Lung (tissue), 12 donors: ENCODE data around the gene NGF. TPM values are rescaled to one million over a fixed set of nuclear protein-coding genes. Genes with fewer than 3 reads are reported as not detected.

Experiments
- ATAC-seq: fragments of 200-7000 bp; cut with Tn5 transposase; one replicate; pipeline ENCODE4 v1.9.1; 2020; ENCODE audit warnings: moderate number of reproducible peaks; ENCODE audit not compliant: insufficient read depth, low FRiP score
- DNase-seq, 3 donors: peaks; one replicate each; pipeline ENCODE4 v3.0.0-alpha.2; 2013 to 2017
- H3K27ac ChIP-seq, 2 donors: one replicate each; pipeline ENCODE4 v1.5.1; 2013; ENCODE audit warnings: mild to moderate bottlenecking in 2 of 2, moderate library complexity in 2 of 2, control low read depth in 1 of 2, inconsistent platforms in 1 of 2, low read depth in 1 of 2, low read length in 1 of 2
- H3K27me3 ChIP-seq, 3 donors: one replicate each; pipeline ENCODE4 v1.5.1; 2013; ENCODE audit warnings: low read length in 2 of 3; ENCODE audit not compliant: control insufficient read depth in 3 of 3, insufficient read depth in 3 of 3
- H3K36me3 ChIP-seq, 4 donors: one replicate each; pipeline ENCODE4 v1.5.1; 2013; ENCODE audit warnings: low read length in 4 of 4, mild to moderate bottlenecking in 1 of 4, moderate library complexity in 1 of 4; ENCODE audit not compliant: control insufficient read depth in 4 of 4, insufficient read depth in 4 of 4
- H3K4me1 ChIP-seq, 5 donors: one replicate each; pipeline ENCODE4 v1.5.1; 2013; ENCODE audit warnings: low read length in 5 of 5, mild to moderate bottlenecking in 2 of 5, moderate library complexity in 1 of 5; ENCODE audit not compliant: control insufficient read depth in 5 of 5, insufficient read depth in 5 of 5
- H3K4me3 ChIP-seq: one replicate; pipeline ENCODE4 v1.5.1; 2013; ENCODE audit warnings: mild to moderate bottlenecking, control low read depth, moderate library complexity
- H3K9ac ChIP-seq, 2 donors: one replicate each; pipeline ENCODE4 v1.5.1; 2013; ENCODE audit warnings: low read length in 2 of 2, control low read depth in 1 of 2; ENCODE audit not compliant: insufficient read depth in 1 of 2
- H3K9me3 ChIP-seq, 4 donors: one replicate each; pipeline ENCODE4 v1.5.1; 2013; ENCODE audit warnings: low read length in 3 of 4, mild to moderate bottlenecking in 1 of 4, moderate library complexity in 1 of 4; ENCODE audit not compliant: control insufficient read depth in 4 of 4, insufficient read depth in 3 of 4
- WGBS, 2 donors: extraction: QIAGEN DNeasy Blood & Tissue Kit; methylation state at CpG; one replicate each; pipeline ENCODE4 v1.1.7; 2013; 5-methylcytosine and 5-hydroxymethylcytosine counted together
- polyA plus RNA-seq, 2 donors: library from polyadenylated mRNA; stranded (reverse); fragments of 200-250 nt; gene quantifications; one replicate each; pipeline ENCODE4 v1.2.1, GENCODE V29; 2013
- total RNA-seq, 2 donors: library from RNA; depleted of rRNA in 1 of 2; stranded (reverse); fragments of >200 nt in 1 of 2; gene quantifications; one replicate each; pipeline ENCODE4 v1.2.1, GENCODE V29; 2014 to 2021
- TF ChIP-seq, protein P1 (sequence below): IDR thresholded peaks from 2 replicates; pipeline ENCODE4 v1.5.1; 2012; ENCODE audit warnings: mild to moderate bottlenecking; ENCODE audit errors: control extremely low read depth, extremely low read depth
- donor health status: control.
- donor health status: control.
- donor health status: Bipolar disorder and iron deficiency.
- donor health status: healthy.
- donor health status: DM: yes; HTN: yes; CAD: no.

NGF gene
- total and polyA plus RNA-seq, 4 donors: 0.40 to 1.7 (median 0.50) TPM

DNA sequence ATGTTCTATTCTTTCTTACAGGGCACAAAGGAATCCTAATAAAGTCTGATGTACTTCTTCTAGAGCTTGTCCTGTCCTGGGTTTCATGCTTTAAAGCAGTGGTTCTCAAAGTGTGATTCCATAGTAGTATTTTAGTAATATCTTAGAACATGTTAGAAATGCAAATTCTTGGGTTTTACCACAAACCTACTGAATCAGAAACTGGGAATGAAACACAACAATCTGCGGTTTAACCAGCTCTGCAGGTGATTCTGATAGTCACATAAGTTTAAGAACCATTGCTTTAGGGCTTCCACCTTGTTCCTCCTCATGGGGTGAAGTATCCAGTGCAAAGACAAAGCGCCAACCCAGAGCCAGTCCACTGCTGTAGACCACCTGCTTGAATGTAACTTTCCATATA, 41.1 kb downstream of the NGF start:
- ATAC-seq: no peak
- 94% methylated on average over 2 of the region's 2 CpGs for WGBS, 2 donors
- Histone ChIP-seq H3K4me3 (no peak overlapping the region), H3K4me1 (peaks cover 0 to 2% (median 0%) of the 10 kb centered on the region in 5 donors), H3K27ac (no peak overlapping the region), H3K9ac (no peak overlapping the region), H3K27me3 (no peaks in the 10 kb centered on the region), H3K9me3 (no peaks in the 10 kb centered on the region), H3K36me3 (no peaks in the 10 kb centered on the region)
- no peak for DNase-seq
- TF ChIP-seq, protein P1, sequence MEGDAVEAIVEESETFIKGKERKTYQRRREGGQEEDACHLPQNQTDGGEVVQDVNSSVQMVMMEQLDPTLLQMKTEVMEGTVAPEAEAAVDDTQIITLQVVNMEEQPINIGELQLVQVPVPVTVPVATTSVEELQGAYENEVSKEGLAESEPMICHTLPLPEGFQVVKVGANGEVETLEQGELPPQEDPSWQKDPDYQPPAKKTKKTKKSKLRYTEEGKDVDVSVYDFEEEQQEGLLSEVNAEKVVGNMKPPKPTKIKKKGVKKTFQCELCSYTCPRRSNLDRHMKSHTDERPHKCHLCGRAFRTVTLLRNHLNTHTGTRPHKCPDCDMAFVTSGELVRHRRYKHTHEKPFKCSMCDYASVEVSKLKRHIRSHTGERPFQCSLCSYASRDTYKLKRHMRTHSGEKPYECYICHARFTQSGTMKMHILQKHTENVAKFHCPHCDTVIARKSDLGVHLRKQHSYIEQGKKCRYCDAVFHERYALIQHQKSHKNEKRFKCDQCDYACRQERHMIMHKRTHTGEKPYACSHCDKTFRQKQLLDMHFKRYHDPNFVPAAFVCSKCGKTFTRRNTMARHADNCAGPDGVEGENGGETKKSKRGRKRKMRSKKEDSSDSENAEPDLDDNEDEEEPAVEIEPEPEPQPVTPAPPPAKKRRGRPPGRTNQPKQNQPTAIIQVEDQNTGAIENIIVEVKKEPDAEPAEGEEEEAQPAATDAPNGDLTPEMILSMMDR: no peak

DNA sequence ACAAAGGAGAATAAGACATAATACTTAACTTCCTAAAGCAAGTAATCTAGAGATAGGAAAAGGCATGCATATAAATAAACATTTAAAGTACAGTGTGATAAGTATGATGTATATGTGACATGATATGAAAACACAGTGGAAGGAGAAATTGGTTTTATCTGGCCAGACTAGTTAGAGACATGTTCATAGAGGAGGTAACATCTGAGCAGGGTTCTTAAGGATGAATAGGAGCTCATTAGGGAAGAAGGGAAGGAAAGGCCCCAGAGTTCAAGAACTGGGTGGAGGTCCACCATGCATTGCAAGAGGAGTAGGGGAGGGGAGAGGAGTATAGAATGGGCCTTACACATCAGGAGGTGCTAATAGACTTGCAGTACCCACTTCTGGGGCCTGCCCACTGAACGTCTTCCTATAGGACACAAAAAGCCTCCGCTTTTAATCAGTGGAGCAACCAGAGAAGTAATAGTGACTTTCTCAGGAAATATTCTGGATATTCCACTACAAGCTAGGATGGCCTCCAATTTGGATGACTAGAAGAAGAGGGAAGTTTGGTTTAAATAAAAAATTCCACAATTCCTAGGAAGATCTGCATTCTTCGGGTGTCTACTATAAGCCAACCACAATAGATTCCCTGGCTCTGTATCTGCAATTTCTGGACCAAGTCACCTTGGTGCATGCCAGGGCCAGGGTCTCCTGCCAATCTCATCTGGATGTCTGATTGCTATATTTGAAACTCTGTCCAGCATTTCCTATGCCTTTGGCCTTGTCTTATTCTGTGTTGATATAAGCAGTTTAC, 41.9 kb downstream of the NGF start:
- TF ChIP-seq, protein P1: no peak
- Histone ChIP-seq H3K27me3 (no peaks in the 10 kb centered on the region), H3K4me3 (no peak overlapping the region), H3K27ac (no peak overlapping the region), H3K9me3 (no peaks in the 10 kb centered on the region), H3K4me1 (peaks cover 0 to 2% (median 0%) of the 10 kb centered on the region in 5 donors), H3K36me3 (no peaks in the 10 kb centered on the region), H3K9ac (no peak overlapping the region)
- DNase-seq: no peak
- 90 to 93% methylated on average over 3 of the region's 3 CpGs for WGBS, 2 donors
- no peak for ATAC-seq

DNA sequence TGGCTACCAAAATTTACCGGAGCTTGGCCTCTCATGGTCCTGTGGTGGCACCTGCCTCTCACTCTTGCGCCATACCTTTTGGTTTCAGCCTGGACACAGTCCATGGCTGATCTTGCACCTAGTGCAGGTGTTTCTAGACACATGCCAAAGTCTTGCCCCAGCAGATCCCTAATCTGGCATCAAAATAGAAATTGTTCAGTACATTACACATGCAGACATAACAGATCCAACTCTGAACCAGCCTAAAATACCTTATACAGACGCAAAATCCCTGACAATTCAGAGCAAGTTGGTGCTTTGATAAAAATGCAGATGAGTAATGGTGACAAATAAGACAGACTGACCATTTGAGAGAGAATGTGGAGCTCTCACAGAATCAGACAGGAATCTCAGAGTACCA, 44.1 kb downstream of the NGF start:
- Histone ChIP-seq H3K27me3 (no peaks in the 10 kb centered on the region), H3K9me3 (no peaks in the 10 kb centered on the region), H3K9ac (no peak overlapping the region), H3K4me1 (no peaks in the 10 kb centered on the region), H3K27ac (no peak overlapping the region), H3K4me3 (no peak overlapping the region), H3K36me3 (no peaks in the 10 kb centered on the region)
- ATAC-seq (no peak), DNase-seq (no peak)
- TF ChIP-seq, protein P1: no peak
- WGBS, 2 donors: 94% methylated on average over 3 of the region's 3 CpGs
